HL-60 (cell line): ENCODE data around the gene OSBP2.

Source experiments
- GABPA ChIP-seq: IDR thresholded peaks from 2 replicates; pipeline ENCODE4 v1.6.1; 2012; ENCODE audit warnings: low read depth
- POLR2AphosphoS5 ChIP-seq: IDR thresholded peaks from 2 replicates; pipeline ENCODE4 v1.6.1; 2012; ENCODE audit warnings: low read depth
- TF ChIP-seq, protein P1 (sequence below): IDR thresholded peaks from one replicate; pipeline ENCODE4 v1.5.1; 2011; ENCODE audit warnings: low read length, control low read depth, inconsistent platforms; ENCODE audit not compliant: insufficient read depth
- TF ChIP-seq, protein P2 (sequence below): IDR thresholded peaks from 2 replicates; pipeline ENCODE4 v1.6.1; 2012; ENCODE audit warnings: low read depth; ENCODE audit not compliant: insufficient replicate concordance

DNA sequence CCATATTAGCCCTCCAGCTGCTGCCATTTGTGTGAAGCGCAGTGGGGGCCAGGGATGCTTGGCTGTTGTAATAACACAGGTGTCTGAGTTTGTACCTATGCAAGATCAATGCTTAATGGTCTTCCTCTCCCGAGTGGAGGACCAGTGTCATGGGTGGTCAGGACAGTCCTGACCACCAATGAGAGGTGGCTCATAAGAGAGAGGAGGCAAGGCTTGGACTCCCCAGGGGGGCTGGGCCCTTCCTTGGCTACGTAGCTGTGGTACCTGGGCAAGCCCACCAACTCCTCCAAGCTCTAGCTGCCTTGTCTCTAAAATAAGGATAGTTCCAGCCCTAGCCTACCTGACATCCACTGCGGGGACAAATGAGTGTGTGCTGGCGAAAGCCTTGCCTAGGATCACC is 79.2 kb downstream of the OSBP2 start:
- TF ChIP-seq, protein P1, sequence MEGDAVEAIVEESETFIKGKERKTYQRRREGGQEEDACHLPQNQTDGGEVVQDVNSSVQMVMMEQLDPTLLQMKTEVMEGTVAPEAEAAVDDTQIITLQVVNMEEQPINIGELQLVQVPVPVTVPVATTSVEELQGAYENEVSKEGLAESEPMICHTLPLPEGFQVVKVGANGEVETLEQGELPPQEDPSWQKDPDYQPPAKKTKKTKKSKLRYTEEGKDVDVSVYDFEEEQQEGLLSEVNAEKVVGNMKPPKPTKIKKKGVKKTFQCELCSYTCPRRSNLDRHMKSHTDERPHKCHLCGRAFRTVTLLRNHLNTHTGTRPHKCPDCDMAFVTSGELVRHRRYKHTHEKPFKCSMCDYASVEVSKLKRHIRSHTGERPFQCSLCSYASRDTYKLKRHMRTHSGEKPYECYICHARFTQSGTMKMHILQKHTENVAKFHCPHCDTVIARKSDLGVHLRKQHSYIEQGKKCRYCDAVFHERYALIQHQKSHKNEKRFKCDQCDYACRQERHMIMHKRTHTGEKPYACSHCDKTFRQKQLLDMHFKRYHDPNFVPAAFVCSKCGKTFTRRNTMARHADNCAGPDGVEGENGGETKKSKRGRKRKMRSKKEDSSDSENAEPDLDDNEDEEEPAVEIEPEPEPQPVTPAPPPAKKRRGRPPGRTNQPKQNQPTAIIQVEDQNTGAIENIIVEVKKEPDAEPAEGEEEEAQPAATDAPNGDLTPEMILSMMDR = no peak
- TF ChIP-seq POLR2AphosphoS5 (no peak), GABPA (no peak)
- TF ChIP-seq, protein P2, sequence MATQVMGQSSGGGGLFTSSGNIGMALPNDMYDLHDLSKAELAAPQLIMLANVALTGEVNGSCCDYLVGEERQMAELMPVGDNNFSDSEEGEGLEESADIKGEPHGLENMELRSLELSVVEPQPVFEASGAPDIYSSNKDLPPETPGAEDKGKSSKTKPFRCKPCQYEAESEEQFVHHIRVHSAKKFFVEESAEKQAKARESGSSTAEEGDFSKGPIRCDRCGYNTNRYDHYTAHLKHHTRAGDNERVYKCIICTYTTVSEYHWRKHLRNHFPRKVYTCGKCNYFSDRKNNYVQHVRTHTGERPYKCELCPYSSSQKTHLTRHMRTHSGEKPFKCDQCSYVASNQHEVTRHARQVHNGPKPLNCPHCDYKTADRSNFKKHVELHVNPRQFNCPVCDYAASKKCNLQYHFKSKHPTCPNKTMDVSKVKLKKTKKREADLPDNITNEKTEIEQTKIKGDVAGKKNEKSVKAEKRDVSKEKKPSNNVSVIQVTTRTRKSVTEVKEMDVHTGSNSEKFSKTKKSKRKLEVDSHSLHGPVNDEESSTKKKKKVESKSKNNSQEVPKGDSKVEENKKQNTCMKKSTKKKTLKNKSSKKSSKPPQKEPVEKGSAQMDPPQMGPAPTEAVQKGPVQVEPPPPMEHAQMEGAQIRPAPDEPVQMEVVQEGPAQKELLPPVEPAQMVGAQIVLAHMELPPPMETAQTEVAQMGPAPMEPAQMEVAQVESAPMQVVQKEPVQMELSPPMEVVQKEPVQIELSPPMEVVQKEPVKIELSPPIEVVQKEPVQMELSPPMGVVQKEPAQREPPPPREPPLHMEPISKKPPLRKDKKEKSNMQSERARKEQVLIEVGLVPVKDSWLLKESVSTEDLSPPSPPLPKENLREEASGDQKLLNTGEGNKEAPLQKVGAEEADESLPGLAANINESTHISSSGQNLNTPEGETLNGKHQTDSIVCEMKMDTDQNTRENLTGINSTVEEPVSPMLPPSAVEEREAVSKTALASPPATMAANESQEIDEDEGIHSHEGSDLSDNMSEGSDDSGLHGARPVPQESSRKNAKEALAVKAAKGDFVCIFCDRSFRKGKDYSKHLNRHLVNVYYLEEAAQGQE = no peak
